ENCODE measurements around the gene RRM2. TPM values are rescaled to one million over a fixed set of nuclear protein-coding genes. Genes with fewer than 3 reads are reported as not detected.

The RRM2 gene
- total RNA-seq, 1 experiment from 2014 or later, result 163 TPM

DNA sequence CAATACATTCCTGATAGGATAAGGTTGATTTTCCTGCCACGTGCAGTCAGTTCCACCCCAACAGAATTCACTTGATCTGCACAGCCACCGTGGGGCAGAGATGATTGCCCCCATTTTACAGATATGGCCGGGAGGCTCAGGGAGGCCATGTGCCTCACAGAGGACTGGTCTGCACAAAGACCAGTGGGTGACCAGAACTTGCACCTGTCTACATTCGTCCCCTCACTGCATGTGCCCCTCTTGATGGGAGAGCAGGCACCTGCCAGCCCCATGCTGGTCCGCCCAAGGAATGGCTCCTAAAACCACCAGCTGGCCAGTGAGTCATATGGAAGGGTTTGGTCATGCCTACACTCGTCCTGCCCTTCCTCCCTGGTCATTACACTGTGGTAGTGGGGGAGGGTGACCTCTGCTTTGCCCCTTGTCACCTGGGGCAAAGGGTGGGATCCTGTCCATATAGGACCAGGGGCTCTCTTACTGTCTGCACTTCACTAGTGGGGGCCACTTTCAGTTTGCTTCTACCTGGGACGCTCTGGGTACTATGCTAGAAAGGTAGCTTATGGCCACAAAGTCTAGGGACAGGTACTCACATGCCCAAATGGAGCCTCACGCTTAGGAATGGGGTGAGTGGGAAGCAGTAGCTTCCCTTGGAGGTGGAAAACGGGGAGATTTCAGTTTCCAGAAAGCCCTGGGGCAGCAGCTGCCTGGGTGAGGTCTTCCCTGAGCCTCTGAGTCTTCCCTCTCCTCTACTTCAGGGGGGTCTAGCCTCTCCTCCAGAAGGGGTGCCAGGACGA, 14.7 kb downstream of the RRM2 start:
- Mint-ChIP-seq H3K27ac (peak overlapping the region in 2 of 3 experiments; percentile 79 to 80; a peak in 2 of 7 replicates), H3K4me3 (no peak overlapping the region), H3K36me3 (ENCODE audit: insufficient read depth in 1 of 3, low read depth in 3 of 3) (peaks cover 3 to 28% (median 20%) of the 10 kb centered on the region in 3 experiments; a peak in 6 of 7 replicates), H3K9me3 (no peaks in the 10 kb centered on the region), H3K27me3 (ENCODE audit: low read depth) (no peaks in the 10 kb centered on the region), H3K4me1 (peaks cover 33 to 36% of the 10 kb centered on the region in 2 experiments)
- no peak overlapping the region for H4K91ac ChIP-seq (ENCODE audit: insufficient read length, low read depth, low read length)
- no peak overlapping the region for H2BK15ac ChIP-seq (ENCODE audit: low read depth, low read length)
- H3K9me3 ChIP-seq (ENCODE audit: control insufficient read depth, low read depth, low read length), result no peaks in the 10 kb centered on the region
- H3K23ac ChIP-seq (ENCODE audit: insufficient read length, low read depth, low read length), result no peak overlapping the region
- no peak overlapping the region for H3K9ac ChIP-seq (ENCODE audit: extremely low read depth, insufficient read length, low read length)
- TF ChIP-seq CTCF (conservative IDR thresholded peaks at IDR 0.05), result no peak
- H2BK120ac ChIP-seq (ENCODE audit: low read depth, low read length, poor library complexity, severe bottlenecking), result no peak overlapping the region
- H3K79me2 ChIP-seq (ENCODE audit: insufficient read depth, low read length), result no peaks in the 10 kb centered on the region
- no peak overlapping the region for H4K8ac ChIP-seq (replicated peaks; ENCODE audit: insufficient read length, low read depth, low read length)
- no peak overlapping the region for H3T11ph ChIP-seq (ENCODE audit: low read length)
- H2BK5ac ChIP-seq (ENCODE audit: insufficient read length, low read length), result no peak overlapping the region
- no peak overlapping the region for H2BK20ac ChIP-seq (ENCODE audit: low read depth, low read length, poor library complexity, severe bottlenecking)
- no peaks in the 10 kb centered on the region for H3K79me1 ChIP-seq (ENCODE audit: insufficient read depth, low read depth, low read length, poor library complexity, severe bottlenecking)
- peaks cover 3% of the 10 kb centered on the region; the same call in 1 of the 2 replicates for H3K4me1 ChIP-seq (ENCODE audit: insufficient read depth, low read length)
- no peak overlapping the region for H3K18ac ChIP-seq (ENCODE audit: insufficient read length, low read depth, low read length)
- H3K4me2 ChIP-seq (ENCODE audit: insufficient read depth, insufficient read length, low read length), result no peak overlapping the region
- WGBS (ENCODE audit: extremely low coverage, insufficient read length, low lambda C conversion rate), result no CpG with 5 or more reads among the region's 10 CpGs
- no peak overlapping the region for H3K56ac ChIP-seq (ENCODE audit: insufficient read length, low read depth, low read length)
- no peak overlapping the region for H4K5ac ChIP-seq (ENCODE audit: insufficient read length, low read depth, low read length)
- no peak overlapping the region for H3K4ac ChIP-seq (ENCODE audit: low read depth, low read length)
- no peak overlapping the region for H3K27ac ChIP-seq (ENCODE audit: insufficient read length, low read depth, low read length)
- DNase-seq, result no peak
- H3K27me3 ChIP-seq (ENCODE audit: insufficient read depth, low read length), result no peaks in the 10 kb centered on the region
- no peak overlapping the region for H3K14ac ChIP-seq (ENCODE audit: insufficient read depth, low read length)
- no peaks in the 10 kb centered on the region for H3K23me2 ChIP-seq (ENCODE audit: insufficient read length, low read depth, low read length, poor library complexity, severe bottlenecking)
- H2AFZ ChIP-seq (ENCODE audit: low read length), result no peak overlapping the region
- no peak overlapping the region for H2AK5ac ChIP-seq (ENCODE audit: insufficient read length, low read length)
- no peaks in the 10 kb centered on the region for H4K20me1 ChIP-seq (ENCODE audit: control insufficient read depth, insufficient read depth, insufficient read length)
- H2BK12ac ChIP-seq (ENCODE audit: insufficient read length, low read depth, low read length), result no peak overlapping the region
